ENCODE results near the gene FCSK.
"Not testable (repeated sequence)": the region's sequence is repeated elsewhere in the genome, so short reads cannot be mapped to it uniquely, and the experiment has no call there.

Gene FCSK

DNA sequence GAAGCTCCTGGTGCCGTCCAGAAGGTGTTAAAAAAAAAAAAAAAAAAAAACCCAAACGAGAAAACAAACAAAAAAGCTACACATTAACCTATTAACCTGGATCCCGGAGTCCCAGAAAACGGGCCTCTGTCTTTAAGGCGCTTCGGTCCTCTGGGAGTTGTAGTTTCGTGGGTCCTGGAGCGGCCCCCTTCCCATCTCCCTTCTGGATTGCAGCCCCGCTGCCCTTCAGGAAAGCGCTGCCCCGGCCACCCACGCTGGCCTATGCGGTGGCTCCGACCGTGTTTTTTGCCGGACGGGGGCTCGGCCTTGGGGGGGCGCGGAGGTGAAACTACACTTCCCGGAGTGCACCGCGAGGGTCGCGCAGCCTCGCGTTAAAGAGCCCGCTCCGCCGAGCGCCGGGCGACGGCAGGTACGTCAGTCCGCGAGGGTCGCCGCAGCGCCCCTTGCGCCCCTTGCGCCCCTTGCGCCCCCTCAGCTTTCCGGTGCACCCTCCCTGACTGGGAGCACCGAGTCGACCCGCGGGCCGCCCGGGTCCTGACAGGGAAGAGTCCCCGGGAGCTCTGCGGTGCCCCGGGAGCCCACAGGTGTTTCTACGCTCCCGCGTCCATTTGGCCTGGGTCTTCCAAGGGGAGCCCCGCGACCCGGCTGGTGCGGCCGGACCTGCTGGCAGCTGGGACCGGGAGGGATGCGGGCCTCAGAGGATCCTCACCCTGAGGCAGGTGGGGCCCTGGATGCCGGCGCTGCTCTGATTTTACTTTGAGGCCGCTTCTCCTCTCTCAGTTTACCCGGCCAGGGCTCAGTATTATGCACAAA lies at the start of gene FCSK:
FCSK (plus strand) TSS at position 374 of the 813 bp plus-strand sequence. CDS start 8,596 bp downstream, outside the sequence.
- DNase-seq (ENCODE audit: low spot score) (peak; percentile 75), FAIRE-seq (no peak)

DNA sequence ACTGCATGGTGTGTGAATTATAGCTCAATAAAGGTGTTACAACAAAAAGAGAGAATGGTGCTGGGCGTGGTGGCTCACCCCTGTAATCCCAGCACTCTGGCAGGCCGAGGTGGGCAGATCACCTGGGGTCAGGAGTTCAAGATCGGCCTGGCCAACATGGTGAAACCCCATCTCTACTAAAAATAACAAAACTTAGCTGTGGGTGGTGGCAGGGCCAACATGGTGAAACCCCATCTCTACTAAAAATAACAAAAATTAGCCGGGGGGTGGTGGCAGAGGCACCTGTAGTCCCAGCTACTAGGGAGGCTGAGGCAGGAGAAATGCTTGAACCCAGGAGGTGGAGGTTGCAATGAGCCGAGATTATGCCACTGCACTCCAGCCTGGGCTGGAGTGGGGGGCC lies 48.3 kb upstream of the FCSK start:
- not testable (repeated sequence) for FAIRE-seq; DNase-seq (ENCODE audit: low spot score)

DNA sequence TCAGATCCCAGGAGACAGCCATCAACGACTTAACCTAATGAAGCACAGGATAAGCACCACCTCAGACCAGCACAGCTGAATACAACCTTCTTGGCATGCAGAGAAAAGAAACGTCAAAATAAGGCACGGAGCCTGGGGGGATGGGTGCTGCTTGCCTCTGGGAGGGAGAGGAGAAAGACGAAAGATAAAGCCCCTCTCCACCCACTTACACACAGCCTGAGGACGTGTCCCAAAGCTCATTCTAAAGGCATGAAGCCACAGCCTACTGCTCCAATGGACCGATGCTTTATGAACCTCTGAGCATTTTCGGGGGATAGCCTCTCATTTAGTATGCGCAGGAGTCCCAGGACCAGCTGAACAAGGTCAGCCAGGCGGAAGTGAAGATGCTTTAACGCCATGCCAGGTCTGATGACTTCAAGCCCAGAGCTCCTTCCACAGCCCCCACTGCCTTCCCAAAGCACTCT lies 46.6 kb upstream of the FCSK start:
- DNase-seq (ENCODE audit: low spot score): no peak
- no peak for FAIRE-seq

DNA sequence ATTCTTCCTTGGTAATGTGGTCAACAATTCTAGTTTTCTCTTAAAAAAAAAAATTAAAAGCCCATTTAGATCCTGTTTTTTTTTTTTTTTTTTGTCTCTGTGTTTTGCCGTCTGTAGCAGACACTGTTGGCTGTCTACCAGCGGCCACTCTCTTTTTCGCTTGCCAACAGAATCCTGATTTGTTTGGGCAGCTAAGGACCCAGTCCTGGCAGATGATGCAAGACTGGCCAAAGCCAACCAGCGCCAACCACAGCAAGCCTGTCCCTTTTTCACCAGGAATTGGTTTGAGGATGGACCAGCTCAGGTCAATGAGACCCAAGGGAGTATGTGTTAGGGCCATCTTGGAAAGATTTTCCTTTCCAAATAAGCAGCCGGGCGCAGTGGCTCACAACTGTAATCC lies 43.7 kb upstream of the FCSK start:
- FAIRE-seq: no peak

DNA sequence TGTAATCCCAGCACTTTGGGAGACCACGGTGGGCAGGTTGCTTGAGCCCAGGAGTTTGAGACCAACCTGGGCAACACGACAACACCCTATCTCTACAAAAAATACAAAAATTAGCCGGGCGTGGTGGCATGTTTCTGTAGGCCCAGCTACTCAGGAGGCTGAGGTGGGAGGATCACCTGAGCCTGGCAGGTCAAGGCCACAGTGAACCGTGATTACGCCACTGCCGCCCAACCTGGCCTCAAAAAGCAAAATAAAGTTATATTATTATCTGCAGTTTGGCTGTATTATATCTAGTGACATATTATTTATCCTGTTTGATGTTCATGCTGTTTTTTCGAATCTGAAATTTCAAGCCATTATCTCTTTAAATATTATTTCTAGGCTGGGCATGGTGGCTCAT lies 42.0 kb upstream of the FCSK start:
- FAIRE-seq (no peak), DNase-seq (ENCODE audit: low spot score) (no peak)

More for the DNA sequence above, 43.7 kb upstream of the FCSK start:
- DNase-seq (ENCODE audit: low spot score): no peak

DNA sequence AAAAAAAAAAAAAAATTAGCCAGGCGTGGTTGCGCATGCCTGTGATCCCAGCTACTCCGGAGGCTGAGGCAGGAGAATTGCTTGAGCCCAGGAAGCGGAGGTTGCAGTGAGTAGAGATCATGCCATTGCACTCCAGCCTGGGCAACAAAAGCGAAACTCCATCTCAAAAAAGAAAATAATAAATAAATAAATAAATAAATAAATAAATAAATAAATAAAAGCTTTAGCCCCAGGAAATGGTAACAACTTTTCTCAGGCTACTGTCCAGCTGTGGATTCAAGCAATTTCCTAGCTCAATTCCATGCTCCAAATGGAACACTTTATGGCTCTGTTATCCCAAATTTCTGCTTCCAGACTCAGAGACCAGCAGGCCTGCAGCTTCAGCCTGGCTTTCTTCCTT lies 40.8 kb upstream of the FCSK start:
- DNase-seq (ENCODE audit: low spot score); FAIRE-seq: not testable (repeated sequence)

DNA sequence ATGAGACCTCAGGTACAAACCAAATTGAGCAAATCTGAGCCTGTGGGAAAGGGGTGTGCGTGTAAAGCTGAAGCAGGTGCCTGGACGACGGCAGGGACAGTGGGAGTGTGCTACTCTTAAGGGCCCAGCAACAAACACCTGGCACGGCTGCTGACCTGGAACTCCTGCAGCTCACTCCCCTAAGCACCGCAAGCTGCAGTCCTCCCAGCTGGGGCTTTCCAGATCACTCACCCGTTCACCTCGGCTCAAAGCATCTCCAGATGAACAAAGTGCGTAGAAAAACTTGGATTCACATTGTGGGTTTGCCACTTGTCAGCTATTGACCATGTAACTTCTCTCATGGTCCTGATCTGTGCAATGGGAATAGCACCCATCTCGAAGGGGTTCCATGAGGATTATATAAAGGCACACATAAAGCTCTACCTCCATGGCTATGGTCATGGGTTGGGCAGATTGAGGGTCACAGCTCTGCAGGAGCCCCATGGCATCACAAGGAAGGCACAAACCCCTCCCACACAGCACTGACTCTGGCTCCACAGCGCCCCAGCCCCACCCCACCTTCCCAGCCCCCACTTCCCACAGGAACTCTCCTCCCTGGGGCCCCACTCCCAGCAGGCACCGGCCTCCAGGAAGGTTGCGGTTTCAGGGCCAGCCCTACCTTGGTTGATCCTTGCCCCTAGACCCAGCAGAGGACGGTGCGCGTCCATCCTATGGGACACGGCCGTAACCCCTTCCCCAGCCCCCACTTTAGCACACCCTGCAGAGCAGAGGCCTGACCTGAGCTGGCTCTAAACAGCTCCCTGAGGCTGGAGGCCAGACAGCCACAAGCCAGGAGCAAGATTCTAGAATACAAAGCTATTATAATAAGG lies 37.4 kb upstream of the FCSK start:
- FAIRE-seq: no peak
- no peak for DNase-seq (ENCODE audit: low spot score)

DNA sequence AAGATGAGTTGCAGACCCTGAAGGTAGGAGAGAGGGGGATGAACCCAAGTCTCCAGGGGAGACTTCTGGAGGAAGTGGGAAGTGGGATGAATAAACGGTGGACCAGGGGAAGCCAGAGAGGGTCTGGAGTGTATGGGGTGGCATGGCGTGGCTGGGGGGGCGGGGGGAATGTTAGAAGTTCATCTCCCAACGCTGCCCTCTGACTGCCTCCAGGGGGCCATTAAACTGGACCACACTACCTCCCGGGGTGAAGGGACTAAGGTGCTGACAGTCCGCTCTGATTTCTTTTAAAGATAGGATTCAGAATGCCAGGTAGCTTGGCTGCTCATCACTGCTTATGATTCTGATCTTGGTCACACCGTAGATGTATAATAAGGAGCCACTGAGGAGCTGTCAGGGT lies 36.7 kb upstream of the FCSK start:
- FAIRE-seq (no peak), DNase-seq (ENCODE audit: low spot score) (no peak)

DNA sequence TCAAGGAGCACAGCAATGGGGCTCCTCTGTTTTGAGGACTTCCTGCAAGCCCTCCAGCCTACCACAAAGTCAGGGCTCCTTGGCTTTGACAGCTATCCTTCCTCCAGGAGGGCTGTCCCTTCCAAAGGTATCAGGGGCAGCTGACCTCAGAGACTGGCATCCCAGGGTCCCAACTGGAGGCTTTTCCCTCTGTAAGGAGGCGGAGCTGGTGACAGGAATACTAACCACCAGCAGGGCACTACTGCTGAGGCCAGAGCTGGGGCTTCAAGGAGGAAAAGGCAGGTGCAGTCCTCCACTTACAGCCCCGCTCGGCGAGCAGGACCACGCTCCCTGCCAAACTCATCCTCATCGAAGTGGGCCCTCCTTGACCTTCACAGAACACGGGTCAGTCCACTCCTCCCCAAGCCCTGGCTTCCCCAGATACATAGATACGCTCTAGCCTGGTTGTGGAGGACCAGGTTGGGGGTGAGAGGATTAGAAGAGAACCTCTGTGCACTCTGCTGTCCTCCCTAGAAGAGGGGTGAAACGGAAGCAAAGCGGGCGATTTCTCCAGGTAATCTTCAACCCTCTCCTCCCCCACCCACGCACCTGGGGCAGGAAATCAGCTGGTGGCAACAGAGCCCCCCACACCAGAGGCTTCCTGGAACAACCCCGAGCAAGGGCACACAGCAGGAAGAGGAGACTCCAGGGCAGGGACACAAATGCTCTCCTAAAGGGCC lies 36.0 kb upstream of the FCSK start:
- FAIRE-seq (no peak), DNase-seq (ENCODE audit: low spot score) (no peak)

DNA sequence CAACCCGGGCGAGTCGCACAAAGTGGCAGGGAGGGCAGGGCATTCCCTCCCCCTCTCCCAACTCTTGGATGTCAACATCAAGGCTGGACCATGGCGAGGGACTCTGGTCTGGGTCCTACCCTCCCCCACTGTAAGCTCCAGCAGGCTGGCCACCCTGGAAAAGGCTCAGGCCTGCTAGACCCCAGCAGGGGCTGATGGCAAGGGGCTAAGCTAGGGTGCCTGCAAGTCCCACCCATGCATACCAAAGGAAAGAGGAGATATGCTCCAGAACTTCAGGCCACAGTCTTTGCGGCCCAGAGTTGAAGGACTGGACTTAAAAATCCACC lies 35.4 kb upstream of the FCSK start:
- DNase-seq (ENCODE audit: low spot score): no peak
- no peak for FAIRE-seq

DNA sequence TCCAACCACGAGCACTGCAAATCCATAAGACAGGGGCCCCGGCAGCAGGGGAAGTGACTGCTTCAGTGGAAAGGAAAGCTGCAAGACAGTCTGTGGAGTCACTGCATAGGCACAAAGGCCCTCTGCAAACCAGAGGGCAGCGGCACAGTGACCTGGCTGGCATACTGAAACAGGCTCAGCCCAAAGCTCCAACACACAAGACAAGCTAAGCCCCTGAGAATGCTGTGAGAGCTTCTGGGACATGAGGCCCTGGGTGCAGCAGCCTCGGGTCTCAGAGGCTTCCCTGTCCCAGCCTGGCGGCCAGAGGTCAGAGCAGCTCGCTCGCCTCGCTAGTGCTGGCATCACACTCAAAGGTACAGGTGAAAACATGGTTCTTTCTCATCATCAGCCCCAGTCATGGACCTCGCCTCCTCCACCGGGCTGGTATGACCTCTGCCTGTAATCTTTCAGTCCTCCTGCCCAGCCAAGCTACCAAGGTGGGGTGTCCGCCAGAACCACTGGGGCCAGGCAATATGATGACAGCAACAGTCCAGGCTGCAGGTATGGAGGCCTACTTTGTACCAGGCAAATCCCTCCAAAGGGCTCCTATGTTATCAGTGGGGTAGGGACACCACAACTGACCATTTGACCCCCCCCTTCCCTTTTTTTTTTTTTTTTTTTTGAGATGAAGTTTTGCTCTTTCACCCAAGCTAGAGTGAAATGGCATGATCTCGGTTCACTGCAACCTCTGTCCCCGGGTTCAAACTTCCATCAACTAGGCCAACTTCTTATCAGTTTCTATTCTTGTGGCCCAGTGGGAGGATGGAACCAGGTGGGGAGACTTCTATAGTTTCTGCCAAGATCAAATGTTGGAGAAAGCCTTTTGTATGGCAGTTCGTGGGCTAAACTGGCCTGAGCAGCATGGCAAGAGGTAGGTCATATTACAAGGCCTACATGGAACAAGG lies 34.7 kb upstream of the FCSK start:
- no peak for FAIRE-seq
- no peak for DNase-seq (ENCODE audit: low spot score)

DNA sequence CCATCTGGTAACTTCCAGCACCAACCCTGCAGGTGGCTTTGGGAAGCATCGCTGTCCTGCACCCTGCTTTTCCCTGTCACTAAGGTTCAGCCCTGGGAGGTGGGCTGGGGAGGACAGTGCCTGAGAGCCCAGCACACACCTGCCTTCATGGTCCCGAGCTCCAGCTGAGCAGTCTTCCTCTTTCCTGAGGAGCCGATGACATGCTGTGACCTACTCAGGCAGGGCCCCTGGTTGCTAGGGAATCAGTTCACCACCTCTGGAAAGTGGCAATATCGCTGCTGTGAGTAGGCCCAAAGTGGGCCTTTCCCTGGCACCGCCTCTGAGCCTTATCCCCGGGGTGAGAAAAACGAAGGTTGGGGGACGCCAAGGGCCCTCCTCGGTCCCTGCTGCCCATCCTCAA lies 33.4 kb upstream of the FCSK start:
- DNase-seq (ENCODE audit: low spot score): no peak
- FAIRE-seq: no peak

DNA sequence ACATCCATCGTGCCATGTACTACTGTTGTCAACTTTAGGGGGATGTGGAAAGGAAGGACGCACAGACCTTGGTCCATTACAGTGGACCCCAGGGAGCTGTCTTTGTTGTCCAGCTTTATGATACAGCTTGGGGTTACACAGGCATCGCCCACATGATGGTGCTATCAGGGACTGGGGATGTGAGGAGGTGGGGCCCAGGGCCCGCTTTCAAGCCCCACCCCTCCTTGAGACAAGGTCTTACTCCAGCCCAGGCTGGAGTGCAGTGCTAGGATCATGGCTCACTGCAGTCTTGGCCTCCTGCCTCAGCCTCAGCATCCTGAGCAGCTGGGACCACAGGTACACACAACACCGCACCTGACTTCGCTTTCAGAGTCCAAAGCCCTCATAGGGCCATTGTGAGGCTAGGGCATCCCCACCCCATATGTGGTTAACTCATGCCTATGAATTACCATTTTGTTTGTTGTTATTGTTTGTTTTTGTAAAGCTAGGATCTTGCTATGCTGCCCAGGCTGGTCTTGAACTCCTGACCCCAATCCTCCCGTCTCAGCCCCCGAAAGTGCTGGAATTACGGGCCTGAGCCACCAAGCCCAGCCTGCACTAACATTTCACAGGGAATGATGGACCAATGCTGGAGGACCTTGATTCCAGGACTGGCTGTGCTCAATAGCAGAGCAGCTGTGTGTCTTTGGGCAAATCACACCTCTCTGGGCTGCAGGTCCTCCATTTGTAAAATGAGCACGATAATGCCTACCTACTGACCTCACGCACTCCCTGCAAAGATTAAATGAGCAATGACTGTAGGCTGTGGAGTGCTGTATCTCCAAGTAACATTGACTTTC lies 32.7 kb upstream of the FCSK start:
- no peak for FAIRE-seq
- no peak for DNase-seq (ENCODE audit: low spot score)

DNA sequence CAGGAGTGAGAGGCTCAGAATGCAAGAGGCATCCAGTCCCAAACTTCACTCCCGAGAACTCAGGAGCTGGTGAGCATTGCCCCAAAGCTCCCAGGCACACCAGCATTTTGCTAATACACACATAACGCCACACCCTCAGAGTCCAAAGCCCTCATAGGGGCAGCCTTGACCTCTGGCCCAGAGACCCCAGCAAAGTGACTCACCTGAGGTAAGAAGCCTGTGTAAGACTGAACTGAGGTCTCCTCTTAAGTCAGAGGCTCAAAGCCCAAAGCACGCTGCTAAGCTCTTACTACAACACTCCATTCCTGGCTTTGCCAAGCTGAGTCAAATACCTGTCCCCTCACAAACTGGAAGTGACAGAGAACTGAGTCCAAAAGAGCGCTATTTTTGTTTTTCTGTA lies 31.9 kb upstream of the FCSK start:
- no peak for DNase-seq (ENCODE audit: low spot score)
- no peak for FAIRE-seq

DNA sequence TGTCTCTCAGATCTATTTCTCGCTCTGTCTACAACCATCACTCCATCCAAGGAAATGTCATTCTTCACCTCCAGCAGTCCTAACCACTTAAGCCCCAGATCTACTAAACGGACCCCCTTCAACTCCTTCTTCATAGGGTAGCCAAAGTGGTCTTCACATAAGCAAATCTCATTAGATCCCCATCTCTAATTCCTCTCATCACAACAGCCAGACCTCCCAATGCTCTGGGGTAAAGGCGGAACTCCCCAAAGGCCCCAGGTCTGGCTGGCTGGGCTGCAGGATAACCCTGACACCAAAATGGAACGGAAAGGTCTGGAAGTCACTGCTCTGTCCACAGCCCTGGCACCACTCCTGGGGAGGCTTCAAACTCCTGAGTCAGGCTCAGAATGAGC lies 26.6 kb upstream of the FCSK start:
- no peak for FAIRE-seq
- no peak for DNase-seq (ENCODE audit: low spot score)

DNA sequence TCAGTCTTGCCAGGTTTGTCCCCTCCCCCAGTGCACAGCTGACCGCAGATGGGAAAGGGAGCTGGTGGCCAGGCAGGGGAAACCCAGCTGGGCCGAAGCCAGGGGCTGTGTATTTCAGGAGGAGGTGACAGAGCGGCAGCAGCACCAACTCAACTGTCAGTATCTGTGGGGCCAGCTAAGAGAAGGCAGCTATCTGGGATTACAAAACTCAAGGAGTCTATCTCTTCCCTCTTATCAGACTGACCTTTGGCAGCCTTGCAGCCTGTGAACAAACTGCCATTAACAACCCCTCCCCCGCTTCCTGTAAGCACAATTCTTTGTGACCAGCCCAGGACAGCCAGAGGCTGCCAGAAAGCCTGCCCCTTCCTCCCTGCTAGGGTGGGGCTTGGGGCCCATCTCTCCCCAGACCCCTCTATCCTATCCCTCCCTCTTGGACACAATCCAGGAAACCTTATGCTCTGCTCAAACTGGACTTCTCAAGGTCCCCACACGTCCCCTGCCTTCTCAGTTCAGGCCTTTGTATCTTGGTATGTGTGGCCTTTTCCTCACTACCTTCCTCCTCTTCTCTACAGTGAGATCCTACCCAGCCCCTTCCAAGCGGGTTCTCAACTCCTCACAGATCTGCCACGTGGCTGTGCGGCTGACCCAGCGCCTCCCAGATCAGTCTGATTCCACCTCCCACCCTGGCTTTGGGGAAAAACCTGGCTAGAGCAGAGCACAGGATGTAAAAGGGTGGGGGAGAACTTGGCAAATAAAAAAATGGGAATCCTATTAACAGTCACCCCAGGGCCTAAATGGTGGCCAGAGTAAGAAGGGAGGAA lies 26.0 kb upstream of the FCSK start:
- peak; percentile 99 for DNase-seq (ENCODE audit: low spot score)
- peak; percentile 90 for FAIRE-seq

DNA sequence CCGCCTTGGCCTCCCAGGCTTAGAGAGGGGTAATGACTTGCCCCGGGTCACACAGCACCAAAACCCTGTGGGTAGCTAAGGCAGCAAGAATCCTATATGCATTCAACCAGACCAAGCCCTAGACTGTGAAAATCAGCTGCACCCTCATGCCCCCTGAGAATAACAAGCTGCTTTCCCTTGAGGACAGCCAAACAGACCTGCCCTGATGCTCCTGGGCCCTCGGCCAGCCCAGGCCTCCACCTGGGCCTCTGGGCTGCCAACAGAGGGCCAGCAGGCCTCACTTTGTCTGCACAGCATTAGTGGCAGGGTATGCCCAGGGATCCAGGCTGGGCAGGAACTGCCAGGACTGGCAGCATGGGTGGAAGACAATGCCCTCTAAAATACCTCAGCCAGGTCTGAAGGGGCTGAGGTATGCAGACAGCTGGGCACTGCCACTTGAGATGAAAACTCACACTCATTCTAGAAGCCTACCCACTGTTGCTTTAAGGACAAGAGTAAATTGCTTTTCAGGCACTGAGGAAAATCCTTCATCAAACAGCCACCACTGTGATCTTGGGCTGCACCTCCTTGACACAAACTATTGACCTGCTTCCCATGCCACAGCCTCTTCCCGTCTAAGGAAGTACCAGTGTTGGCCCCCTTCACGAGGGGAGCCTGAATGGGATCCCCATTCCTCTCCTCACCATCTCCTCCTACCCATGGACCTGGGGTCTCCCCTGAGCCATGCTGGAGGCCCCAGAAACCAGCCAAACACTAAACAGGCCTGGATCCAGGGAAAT lies 24.3 kb upstream of the FCSK start:
- DNase-seq (ENCODE audit: low spot score) (no peak), FAIRE-seq (no peak)

All from RCC 7860 (cell line).